Measurements from ENCODE around the gene ZBTB46.

DNA sequence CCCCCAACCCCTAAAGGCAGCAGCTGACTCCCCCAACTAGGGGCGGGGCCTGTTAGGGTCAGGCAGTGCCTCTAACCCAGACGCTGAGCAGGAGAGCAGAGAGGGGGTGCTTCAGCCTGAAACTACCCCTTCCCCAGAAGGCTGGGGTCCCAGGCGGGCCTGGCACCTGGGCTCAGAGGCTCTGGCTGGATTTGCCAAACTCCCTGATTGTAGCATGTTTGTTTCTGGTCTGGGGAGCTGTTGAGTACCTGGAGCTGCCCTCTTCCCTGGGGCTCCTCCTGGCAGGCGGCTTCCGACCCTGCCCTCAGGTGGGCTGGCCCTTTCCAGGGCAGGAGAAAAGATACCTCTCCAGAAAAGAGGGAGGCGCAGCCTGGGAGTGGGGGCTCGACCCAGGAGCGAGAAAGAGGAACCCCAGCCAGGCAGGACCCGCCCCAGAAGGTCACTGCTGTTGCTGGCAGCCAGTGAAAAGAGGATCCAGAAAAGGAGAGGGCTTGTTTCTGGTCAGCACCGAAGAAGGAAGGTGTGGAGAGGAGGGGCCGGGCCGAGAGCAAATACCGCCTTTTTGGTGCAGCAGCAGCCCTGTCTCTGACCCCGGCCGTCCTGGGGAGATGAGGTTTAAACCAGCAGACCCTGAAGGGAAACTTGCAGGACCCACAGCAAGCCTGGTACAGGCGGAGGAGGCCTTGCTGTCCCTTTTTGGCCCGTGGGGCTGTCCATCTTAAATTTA, 29.4 kb upstream of the ZBTB46 start:
- TF ChIP-seq, protein P1, sequence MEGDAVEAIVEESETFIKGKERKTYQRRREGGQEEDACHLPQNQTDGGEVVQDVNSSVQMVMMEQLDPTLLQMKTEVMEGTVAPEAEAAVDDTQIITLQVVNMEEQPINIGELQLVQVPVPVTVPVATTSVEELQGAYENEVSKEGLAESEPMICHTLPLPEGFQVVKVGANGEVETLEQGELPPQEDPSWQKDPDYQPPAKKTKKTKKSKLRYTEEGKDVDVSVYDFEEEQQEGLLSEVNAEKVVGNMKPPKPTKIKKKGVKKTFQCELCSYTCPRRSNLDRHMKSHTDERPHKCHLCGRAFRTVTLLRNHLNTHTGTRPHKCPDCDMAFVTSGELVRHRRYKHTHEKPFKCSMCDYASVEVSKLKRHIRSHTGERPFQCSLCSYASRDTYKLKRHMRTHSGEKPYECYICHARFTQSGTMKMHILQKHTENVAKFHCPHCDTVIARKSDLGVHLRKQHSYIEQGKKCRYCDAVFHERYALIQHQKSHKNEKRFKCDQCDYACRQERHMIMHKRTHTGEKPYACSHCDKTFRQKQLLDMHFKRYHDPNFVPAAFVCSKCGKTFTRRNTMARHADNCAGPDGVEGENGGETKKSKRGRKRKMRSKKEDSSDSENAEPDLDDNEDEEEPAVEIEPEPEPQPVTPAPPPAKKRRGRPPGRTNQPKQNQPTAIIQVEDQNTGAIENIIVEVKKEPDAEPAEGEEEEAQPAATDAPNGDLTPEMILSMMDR (IDR thresholded peaks at IDR 0.05; ENCODE audit: low read depth, low read length, missing input control) = no peak
- TF ChIP-seq FOXA1 (IDR thresholded peaks at IDR 0.05) = no peak
- TF ChIP-seq, protein P2, sequence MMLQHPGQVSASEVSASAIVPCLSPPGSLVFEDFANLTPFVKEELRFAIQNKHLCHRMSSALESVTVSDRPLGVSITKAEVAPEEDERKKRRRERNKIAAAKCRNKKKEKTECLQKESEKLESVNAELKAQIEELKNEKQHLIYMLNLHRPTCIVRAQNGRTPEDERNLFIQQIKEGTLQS (IDR thresholded peaks at IDR 0.05) = no peak
- TF ChIP-seq, protein P3, sequence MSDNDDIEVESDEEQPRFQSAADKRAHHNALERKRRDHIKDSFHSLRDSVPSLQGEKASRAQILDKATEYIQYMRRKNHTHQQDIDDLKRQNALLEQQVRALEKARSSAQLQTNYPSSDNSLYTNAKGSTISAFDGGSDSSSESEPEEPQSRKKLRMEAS (IDR thresholded peaks at IDR 0.05) = no peak
- TF ChIP-seq, protein P4, sequence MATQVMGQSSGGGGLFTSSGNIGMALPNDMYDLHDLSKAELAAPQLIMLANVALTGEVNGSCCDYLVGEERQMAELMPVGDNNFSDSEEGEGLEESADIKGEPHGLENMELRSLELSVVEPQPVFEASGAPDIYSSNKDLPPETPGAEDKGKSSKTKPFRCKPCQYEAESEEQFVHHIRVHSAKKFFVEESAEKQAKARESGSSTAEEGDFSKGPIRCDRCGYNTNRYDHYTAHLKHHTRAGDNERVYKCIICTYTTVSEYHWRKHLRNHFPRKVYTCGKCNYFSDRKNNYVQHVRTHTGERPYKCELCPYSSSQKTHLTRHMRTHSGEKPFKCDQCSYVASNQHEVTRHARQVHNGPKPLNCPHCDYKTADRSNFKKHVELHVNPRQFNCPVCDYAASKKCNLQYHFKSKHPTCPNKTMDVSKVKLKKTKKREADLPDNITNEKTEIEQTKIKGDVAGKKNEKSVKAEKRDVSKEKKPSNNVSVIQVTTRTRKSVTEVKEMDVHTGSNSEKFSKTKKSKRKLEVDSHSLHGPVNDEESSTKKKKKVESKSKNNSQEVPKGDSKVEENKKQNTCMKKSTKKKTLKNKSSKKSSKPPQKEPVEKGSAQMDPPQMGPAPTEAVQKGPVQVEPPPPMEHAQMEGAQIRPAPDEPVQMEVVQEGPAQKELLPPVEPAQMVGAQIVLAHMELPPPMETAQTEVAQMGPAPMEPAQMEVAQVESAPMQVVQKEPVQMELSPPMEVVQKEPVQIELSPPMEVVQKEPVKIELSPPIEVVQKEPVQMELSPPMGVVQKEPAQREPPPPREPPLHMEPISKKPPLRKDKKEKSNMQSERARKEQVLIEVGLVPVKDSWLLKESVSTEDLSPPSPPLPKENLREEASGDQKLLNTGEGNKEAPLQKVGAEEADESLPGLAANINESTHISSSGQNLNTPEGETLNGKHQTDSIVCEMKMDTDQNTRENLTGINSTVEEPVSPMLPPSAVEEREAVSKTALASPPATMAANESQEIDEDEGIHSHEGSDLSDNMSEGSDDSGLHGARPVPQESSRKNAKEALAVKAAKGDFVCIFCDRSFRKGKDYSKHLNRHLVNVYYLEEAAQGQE (IDR thresholded peaks at IDR 0.05) = no peak
- no peak for TF ChIP-seq JUND (IDR thresholded peaks at IDR 0.05)
- TF ChIP-seq SP1 (IDR thresholded peaks at IDR 0.05) = no peak
- no peak for TF ChIP-seq RAD21 (IDR thresholded peaks at IDR 0.05)
